ENCODE measurements around the gene TRPC4. TPM values are rescaled to one million over a fixed set of nuclear protein-coding genes. Genes with fewer than 3 reads are reported as not detected.

TRPC4 gene
- total and polyA plus RNA-seq, 12 donors: 0.24 to 22.5 (median 0.78) TPM

DNA sequence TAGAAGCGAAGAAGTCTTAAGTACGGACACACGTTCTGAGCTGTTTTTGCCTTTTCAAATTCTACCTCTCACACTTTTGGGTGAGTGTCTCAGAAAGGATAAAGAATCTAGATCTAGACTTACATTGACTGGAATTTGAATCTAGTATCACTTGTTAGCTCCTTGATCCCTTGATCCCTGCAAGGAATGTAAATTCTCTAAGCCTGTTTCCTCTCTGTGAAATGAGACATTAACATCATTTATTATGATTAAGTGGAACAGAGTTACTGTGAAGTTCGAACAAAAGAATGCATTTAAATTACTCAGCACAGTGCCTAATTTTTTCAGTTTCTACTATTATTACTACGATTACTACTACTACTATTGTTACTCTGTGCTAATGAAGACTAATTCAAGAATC lies 184.4 kb downstream of the TRPC4 start:
- no peak for TF ChIP-seq POLR2A (IDR thresholded peaks at IDR 0.05)
- TF ChIP-seq, protein P1, sequence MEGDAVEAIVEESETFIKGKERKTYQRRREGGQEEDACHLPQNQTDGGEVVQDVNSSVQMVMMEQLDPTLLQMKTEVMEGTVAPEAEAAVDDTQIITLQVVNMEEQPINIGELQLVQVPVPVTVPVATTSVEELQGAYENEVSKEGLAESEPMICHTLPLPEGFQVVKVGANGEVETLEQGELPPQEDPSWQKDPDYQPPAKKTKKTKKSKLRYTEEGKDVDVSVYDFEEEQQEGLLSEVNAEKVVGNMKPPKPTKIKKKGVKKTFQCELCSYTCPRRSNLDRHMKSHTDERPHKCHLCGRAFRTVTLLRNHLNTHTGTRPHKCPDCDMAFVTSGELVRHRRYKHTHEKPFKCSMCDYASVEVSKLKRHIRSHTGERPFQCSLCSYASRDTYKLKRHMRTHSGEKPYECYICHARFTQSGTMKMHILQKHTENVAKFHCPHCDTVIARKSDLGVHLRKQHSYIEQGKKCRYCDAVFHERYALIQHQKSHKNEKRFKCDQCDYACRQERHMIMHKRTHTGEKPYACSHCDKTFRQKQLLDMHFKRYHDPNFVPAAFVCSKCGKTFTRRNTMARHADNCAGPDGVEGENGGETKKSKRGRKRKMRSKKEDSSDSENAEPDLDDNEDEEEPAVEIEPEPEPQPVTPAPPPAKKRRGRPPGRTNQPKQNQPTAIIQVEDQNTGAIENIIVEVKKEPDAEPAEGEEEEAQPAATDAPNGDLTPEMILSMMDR (IDR thresholded peaks at IDR 0.05): no peak
- intact Hi-C loops (cut with DNase I): no loop called here
- 69 to 76% (median 73%) methylated on average over 5 of the region's 5 CpGs for WGBS, 4 donors

DNA sequence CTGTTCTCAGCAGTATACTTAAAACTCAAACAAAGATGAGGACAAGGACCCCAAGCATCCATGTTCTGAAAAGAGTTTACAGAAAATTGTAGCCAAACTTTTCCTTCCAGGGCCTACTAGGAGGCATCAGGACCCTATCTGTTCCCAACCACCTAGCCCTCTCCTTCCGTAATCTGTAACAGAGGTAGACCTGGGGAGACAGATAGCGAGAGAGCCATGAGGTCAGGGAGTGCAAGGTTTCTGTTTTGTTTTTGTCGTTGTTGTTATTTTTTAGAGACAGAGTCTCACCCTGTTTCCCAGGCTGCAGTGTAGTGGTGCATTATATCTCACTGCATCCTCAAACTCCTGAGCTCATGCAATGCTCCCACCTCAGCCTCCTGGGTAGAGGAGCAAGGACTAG lies 187.1 kb downstream of the TRPC4 start:
- H3K27ac ChIP-seq: no peak overlapping the region
- 66 to 82% (median 78%) methylated on average over 3 of the region's 3 CpGs for WGBS, 4 donors
- no peak overlapping the region for H3K4me3 ChIP-seq
- H3K4me1 ChIP-seq (replicated peaks in 1 of 2): no peaks in the 10 kb centered on the region
- no peaks in the 10 kb centered on the region for H3K36me3 ChIP-seq (replicated peaks in 1 of 2)
- TF ChIP-seq, protein P1 (IDR thresholded peaks at IDR 0.05): no peak
- no peak for TF ChIP-seq POLR2A (IDR thresholded peaks at IDR 0.05)
- no peaks in the 10 kb centered on the region for H3K9me3 ChIP-seq (replicated peaks in 1 of 3)
- H3K27me3 ChIP-seq: no peaks in the 10 kb centered on the region
- intact Hi-C loops (cut with DNase I): no loop called here
- no peak for DNase-seq

More for the DNA sequence above, 184.4 kb downstream of the TRPC4 start:
- no peak for DNase-seq
- Histone ChIP-seq H3K4me3 (no peak overlapping the region), H3K27ac (no peak overlapping the region), H3K36me3 (replicated peaks in 1 of 2) (no peaks in the 10 kb centered on the region), H3K4me1 (replicated peaks in 1 of 2) (no peaks in the 10 kb centered on the region), H3K27me3 (no peaks in the 10 kb centered on the region), H3K9me3 (replicated peaks in 1 of 3) (no peaks in the 10 kb centered on the region)

DNA sequence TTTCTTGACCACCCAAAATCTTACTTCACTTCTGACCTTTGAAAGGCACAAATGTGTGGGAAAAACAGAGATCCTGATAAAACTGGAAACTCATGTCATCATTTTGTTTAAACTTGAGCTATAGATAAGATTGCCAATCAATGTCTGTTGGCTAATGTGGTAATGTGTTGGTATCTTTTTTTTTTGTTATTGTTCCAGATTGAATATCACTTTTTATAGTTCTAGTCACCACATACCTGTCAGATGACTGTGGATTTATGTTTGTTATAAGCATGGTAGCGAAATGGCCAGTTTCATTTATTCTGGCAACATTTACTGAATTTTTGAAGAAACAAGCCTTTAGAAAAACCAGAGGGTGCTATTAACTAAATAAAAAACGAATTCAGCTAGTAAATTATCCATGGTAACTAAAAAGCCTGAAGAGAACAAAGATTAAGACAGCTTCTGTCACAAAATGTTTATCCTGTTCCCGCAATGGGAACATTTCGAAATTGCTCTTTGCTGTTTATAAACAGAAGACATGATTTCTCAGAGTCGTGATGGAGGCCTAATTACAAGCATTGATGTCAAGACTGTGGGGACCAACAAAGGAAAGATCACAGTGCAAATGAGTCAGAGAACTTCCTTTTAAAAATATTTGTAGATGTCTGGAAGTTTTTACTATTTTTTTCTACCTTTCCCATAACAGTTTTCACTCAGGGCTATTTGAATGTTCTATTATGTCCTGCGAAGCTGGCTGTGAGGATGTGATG lies 188.1 kb downstream of the TRPC4 start:
- no peaks in the 10 kb centered on the region for H3K4me1 ChIP-seq (replicated peaks in 1 of 2)
- peak overlapping the region in 1 of 5 donors; percentile 55 for H3K27ac ChIP-seq
- 49 to 52% (median 51%) methylated on average over 6 of the region's 6 CpGs for WGBS, 4 donors
- intact Hi-C loops (cut with DNase I): no loop called here
- no peak overlapping the region for H3K4me3 ChIP-seq
- TF ChIP-seq, protein P1 (IDR thresholded peaks at IDR 0.05): no peak
- no peak for TF ChIP-seq POLR2A (IDR thresholded peaks at IDR 0.05)
- no peak for DNase-seq
- H3K27me3 ChIP-seq: no peaks in the 10 kb centered on the region
- H3K36me3 ChIP-seq (replicated peaks in 1 of 2): no peaks in the 10 kb centered on the region
- no peaks in the 10 kb centered on the region for H3K9me3 ChIP-seq (replicated peaks in 1 of 3)

DNA sequence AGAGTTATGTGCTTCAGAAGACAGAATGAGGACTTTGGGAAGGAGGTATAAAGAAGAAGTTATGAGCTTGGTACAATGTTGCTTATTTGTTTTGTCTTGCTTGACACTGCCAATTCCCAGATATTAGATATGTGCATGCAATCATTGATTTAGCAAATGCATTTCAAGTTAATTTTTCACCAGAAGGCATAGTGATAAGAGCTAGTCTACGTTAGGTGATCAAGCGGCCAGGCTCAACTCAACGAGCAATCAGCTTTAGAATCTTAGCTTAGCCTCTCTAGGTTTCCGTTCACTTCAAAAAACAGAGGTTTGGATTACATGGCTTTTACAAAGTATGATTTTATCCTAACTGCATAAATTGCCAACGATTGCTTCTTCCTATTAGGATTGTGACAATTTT lies 189.4 kb downstream of the TRPC4 start:
- H3K4me3 ChIP-seq: no peak overlapping the region
- H3K4me1 ChIP-seq (replicated peaks in 1 of 2): no peaks in the 10 kb centered on the region
- no peaks in the 10 kb centered on the region for H3K36me3 ChIP-seq (replicated peaks in 1 of 2)
- 56 to 78% (median 72%) methylated on average over 5 of the region's 5 CpGs for WGBS, 4 donors
- H3K9me3 ChIP-seq (replicated peaks in 1 of 3): no peaks in the 10 kb centered on the region
- intact Hi-C loops (cut with DNase I): no loop called here
- no peak for DNase-seq
- H3K27ac ChIP-seq: no peak overlapping the region
- no peak for TF ChIP-seq POLR2A (IDR thresholded peaks at IDR 0.05)
- TF ChIP-seq, protein P1 (IDR thresholded peaks at IDR 0.05): no peak
- H3K27me3 ChIP-seq: no peaks in the 10 kb centered on the region

Data from adrenal gland (tissue), 12 donors.